GM12872 (cell line): ENCODE measurements around the gene TBC1D3B.

Experiments
- CTCF ChIP-seq: IDR thresholded peaks from 3 replicates; pipeline ENCODE4 v1.5.1; 2011; ENCODE audit warnings: low read depth, mild to moderate bottlenecking, low read length, moderate library complexity; ENCODE audit not compliant: insufficient read depth

The TBC1D3B gene

GRCh38 chr17:36205637-36206485 lies 29.4 kb upstream of the TBC1D3B start:
- TF ChIP-seq CTCF: no peak

- no peak for TF ChIP-seq CTCF
Observed at GRCh38 chr17:36204724-36205500, 28.5 kb upstream of the TBC1D3B start.

- no peak for TF ChIP-seq CTCF
Observed at GRCh38 chr17:36203335-36203734, 26.9 kb upstream of the TBC1D3B start.

- no peak for TF ChIP-seq CTCF
Observed at GRCh38 chr17:36198831-36199465, 22.5 kb upstream of the TBC1D3B start.

- no peak for TF ChIP-seq CTCF
Observed at GRCh38 chr17:36197387-36197703, 20.9 kb upstream of the TBC1D3B start.

GRCh38 chr17:36196131-36196486 lies 19.7 kb upstream of the TBC1D3B start:
- TF ChIP-seq CTCF: no peak

GRCh38 chr17:36195434-36196130 lies 19.1 kb upstream of the TBC1D3B start:
- TF ChIP-seq CTCF: no peak
